Osteoblast (primary cell): ENCODE results near the gene GPRIN1. TPM values are rescaled to one million over a fixed set of nuclear protein-coding genes. Genes with fewer than 3 reads are reported as not detected.

Source experiments
- DNase-seq: peaks from one replicate; pipeline ENCODE4 v3.0.0; 2011; ENCODE audit warnings: low spot score, mixed read lengths; ENCODE audit not compliant: insufficient read length; ENCODE audit errors: missing footprints
- H2AFZ ChIP-seq: 2 replicates; pipeline ENCODE4 v1.6.0; 2011; ENCODE audit warnings: mild to moderate bottlenecking, low read length
- H3K27ac ChIP-seq: 2 replicates; pipeline ENCODE4 v1.5.1; 2011; ENCODE audit warnings: mild to moderate bottlenecking, low read depth, low read length, moderate library complexity
- H3K27me3 ChIP-seq: 2 replicates; pipeline ENCODE4 v1.6.0; 2012; ENCODE audit warnings: mild to moderate bottlenecking, control low read depth, inconsistent platforms, low read length, moderate library complexity; ENCODE audit not compliant: insufficient read depth
- H3K36me3 ChIP-seq: 2 replicates; pipeline ENCODE4 v1.5.1; 2011; ENCODE audit warnings: mild to moderate bottlenecking, low read length, control low read depth, moderate library complexity; ENCODE audit not compliant: insufficient read depth
- H3K4me1 ChIP-seq: 2 replicates; pipeline ENCODE4 v1.5.1; 2011; ENCODE audit warnings: mild to moderate bottlenecking, low read length, control low read depth, moderate library complexity; ENCODE audit not compliant: insufficient read depth
- H3K4me2 ChIP-seq: 2 replicates; pipeline ENCODE4 v1.6.0; 2011; ENCODE audit warnings: mild to moderate bottlenecking, low read length; ENCODE audit not compliant: insufficient read depth
- H3K4me3 ChIP-seq: fragments of 200-600 bp; sonication (generic); 3 replicates; pipeline ENCODE4 v1.5.1; 2012; ENCODE audit warnings: mild to moderate bottlenecking, low read length, inconsistent platforms; ENCODE audit not compliant: insufficient read depth
- H3K79me2 ChIP-seq: 2 replicates; pipeline ENCODE4 v1.6.0; 2012; ENCODE audit warnings: mild to moderate bottlenecking, low read length, control low read depth, inconsistent platforms; ENCODE audit not compliant: insufficient read depth
- H3K9me3 ChIP-seq: 2 replicates; pipeline ENCODE4 v1.5.1; 2011; ENCODE audit warnings: low read depth, low read length, control low read depth
- H4K20me1 ChIP-seq: 2 replicates; pipeline ENCODE4 v1.6.0; 2012; ENCODE audit warnings: mild to moderate bottlenecking, low read length, control low read depth; ENCODE audit not compliant: insufficient read depth
- small RNA-seq: library from RNA; depleted of rRNA; stranded (forward); fragments of <200 nt; gene quantifications from one replicate; pipeline ENCODE3, GENCODE V24; 2012
- total RNA-seq: library from RNA; depleted of rRNA; stranded (reverse); fragments of >200 nt; gene quantifications from 2 replicates; pipeline ENCODE4 v1.2.3, GENCODE V29; 2012
- TF ChIP-seq, protein P1 (sequence below): IDR thresholded peaks from 2 replicates; pipeline ENCODE4 v1.5.1; 2011; ENCODE audit warnings: mild to moderate bottlenecking, low read depth, low read length, moderate library complexity; ENCODE audit errors: extremely low read depth

Gene GPRIN1
- total RNA-seq, 1 donor: 1.8 TPM

DNA sequence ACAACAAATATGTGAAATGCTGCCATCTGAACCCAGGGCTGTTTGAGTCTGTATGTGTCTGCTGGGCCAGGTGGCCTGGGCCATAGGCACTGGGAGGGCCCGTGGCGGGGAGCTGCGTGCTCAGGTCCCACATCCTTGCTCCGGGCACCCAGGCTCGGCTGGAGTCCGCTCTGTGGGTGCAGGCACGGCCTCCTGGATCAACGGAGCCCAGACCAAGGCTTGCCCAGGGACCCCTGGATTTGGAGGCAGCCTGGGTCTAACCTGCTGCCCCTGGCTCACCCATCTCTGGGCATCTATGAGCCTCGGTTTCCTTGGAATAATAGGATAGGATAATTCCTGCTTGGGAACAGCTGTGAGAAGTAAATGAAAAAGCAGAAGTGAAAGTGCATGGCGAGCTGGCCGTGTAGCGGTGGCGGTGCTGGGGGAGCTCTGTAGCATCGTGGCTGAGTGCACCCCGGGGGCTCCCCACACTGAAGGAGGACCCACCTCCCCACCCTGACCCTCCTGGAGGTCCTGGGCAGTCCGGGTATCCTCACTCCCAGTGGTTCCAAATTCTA, 59.6 kb downstream of the GPRIN1 start:
- Histone ChIP-seq H3K36me3 (no peaks in the 10 kb centered on the region), H2AFZ (no peak overlapping the region), H3K79me2 (no peaks in the 10 kb centered on the region), H3K4me2 (peak overlapping the region; percentile 28), H3K27me3 (no peaks in the 10 kb centered on the region), H3K4me1 (no peaks in the 10 kb centered on the region), H3K4me3 (peak overlapping the region; percentile 28), H4K20me1 (no peaks in the 10 kb centered on the region), H3K27ac (no peak overlapping the region), H3K9me3 (no peaks in the 10 kb centered on the region)
- DNase-seq: peak; percentile 62
- TF ChIP-seq, protein P1, sequence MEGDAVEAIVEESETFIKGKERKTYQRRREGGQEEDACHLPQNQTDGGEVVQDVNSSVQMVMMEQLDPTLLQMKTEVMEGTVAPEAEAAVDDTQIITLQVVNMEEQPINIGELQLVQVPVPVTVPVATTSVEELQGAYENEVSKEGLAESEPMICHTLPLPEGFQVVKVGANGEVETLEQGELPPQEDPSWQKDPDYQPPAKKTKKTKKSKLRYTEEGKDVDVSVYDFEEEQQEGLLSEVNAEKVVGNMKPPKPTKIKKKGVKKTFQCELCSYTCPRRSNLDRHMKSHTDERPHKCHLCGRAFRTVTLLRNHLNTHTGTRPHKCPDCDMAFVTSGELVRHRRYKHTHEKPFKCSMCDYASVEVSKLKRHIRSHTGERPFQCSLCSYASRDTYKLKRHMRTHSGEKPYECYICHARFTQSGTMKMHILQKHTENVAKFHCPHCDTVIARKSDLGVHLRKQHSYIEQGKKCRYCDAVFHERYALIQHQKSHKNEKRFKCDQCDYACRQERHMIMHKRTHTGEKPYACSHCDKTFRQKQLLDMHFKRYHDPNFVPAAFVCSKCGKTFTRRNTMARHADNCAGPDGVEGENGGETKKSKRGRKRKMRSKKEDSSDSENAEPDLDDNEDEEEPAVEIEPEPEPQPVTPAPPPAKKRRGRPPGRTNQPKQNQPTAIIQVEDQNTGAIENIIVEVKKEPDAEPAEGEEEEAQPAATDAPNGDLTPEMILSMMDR: no peak

DNA sequence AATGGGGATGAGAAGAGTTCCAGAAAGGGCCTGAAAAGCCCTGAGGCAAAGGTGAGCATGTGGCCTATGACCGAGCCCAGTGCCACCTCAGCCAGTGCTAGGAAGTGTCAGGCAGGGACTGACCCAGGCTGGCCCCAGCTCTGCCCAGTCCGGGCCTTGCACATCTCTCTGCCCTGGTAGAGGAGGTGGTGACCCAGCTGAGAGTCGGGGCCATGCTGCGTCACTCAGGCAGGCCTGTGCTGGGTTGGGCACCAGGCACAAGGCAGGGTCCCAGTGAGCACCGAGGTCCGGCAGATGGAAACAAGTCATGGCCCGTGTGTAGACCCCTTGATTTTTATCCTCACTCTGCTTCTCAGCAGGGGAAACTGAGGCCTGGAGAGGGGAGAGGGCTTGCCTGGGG, 60.1 kb downstream of the GPRIN1 start:
- no peak overlapping the region for H3K27ac ChIP-seq
- DNase-seq: peak; percentile 36
- H3K27me3 ChIP-seq: no peaks in the 10 kb centered on the region
- no peaks in the 10 kb centered on the region for H3K9me3 ChIP-seq
- no peaks in the 10 kb centered on the region for H3K4me1 ChIP-seq
- TF ChIP-seq, protein P1: no peak
- no peak overlapping the region for H2AFZ ChIP-seq
- H4K20me1 ChIP-seq: no peaks in the 10 kb centered on the region
- H3K79me2 ChIP-seq: no peaks in the 10 kb centered on the region
- no peak overlapping the region for H3K4me2 ChIP-seq
- H3K36me3 ChIP-seq: no peaks in the 10 kb centered on the region
- H3K4me3 ChIP-seq: no peak overlapping the region

DNA sequence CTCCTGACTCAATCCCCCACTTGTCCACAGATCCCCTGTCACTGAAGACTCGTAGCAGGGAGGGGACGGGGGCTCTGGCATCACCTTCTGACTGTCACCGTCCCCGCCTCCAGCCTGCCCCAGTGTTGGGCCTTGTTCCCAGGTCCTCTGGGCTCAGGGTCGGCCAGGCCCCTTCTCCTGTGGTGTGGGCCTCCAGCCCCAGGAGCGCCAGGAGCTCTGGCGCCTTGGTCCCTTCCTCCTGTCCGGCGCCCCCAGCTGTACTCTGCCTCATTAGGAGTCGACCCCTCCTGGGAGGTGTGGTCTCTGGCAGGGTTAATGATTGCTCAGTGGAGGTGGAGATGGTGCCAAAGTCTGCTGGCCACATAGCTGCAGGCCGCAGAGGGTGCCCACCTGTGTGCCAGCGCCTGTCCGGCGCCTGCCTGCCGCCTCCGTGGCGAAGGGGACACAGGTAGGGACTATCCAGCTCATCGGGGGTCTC, 61.0 kb downstream of the GPRIN1 start, which contains the start of gene CDHR2:
CDHR2 (plus strand) TSS at position 376 of the 478 bp plus-strand sequence. CDS start 16,011 bp downstream, outside the sequence.
- Histone ChIP-seq H3K4me2 (no peak within 1 kb of the TSS), H3K4me1 (no peaks in the 10 kb centered on the region), H3K27me3 (peaks cover 2% of the 10 kb centered on the region), H2AFZ (no peak within 1 kb of the TSS), H3K9me3 (no peaks in the 10 kb centered on the region), H4K20me1 (no peaks in the 10 kb centered on the region), H3K79me2 (no peaks in the 10 kb centered on the region), H3K27ac (no peak within 1 kb of the TSS), H3K36me3 (no peaks in the 10 kb centered on the region), H3K4me3 (no peak within 1 kb of the TSS)
- TF ChIP-seq, protein P1: no peak
- peak; percentile 50 for DNase-seq

DNA sequence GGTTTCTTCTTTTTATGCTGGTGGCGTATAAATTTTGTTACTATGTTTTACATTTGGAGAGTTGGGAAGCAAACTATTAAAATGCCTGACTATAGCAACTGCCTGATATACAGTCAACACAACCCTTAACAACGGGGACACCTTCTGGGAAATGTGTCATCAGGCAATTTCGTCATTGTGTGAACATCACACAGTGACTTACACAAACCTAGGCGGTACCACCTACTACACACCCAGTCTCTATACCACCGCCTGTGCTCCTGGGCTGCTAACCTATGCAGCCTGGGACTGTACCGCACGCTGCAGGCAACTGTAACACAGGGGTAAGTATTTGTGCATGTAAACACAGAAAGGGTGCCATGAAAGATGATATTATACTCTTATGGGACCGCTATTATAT, 62.2 kb downstream of the GPRIN1 start:
- Histone ChIP-seq H4K20me1 (no peaks in the 10 kb centered on the region), H2AFZ (no peak overlapping the region), H3K79me2 (no peaks in the 10 kb centered on the region), H3K4me3 (no peak overlapping the region), H3K27ac (no peak overlapping the region), H3K36me3 (no peaks in the 10 kb centered on the region), H3K27me3 (peaks cover 2% of the 10 kb centered on the region), H3K9me3 (no peaks in the 10 kb centered on the region), H3K4me1 (peaks cover 4% of the 10 kb centered on the region), H3K4me2 (no peak overlapping the region)
- DNase-seq: peak; percentile 39
- TF ChIP-seq, protein P1: no peak

Small RNA genes lying within 50 kb of the gene (small RNA-seq; reads per million reads assigned to genes)
- gene MIR4281 (not detected), gene RF00019 (not detected), gene RN7SL684P (not detected)

Other genes with a start within 250 kb of the GPRIN1 start
- gene KIAA1191, start 248.4 kb downstream of the GPRIN1 start, total RNA-seq: 61.9 and 69.5 TPM in 2 replicates
- 8.3 and 14.1 TPM in 2 replicates for gene ARL10, start 244.7 kb downstream of the GPRIN1 start, total RNA-seq
- gene NOP16, start 221.6 kb downstream of the GPRIN1 start, total RNA-seq: 7.1 and 8.0 TPM in 2 replicates
- gene HIGD2A, start 221.4 kb downstream of the GPRIN1 start, total RNA-seq: 31.5 and 34.7 TPM in 2 replicates
- gene CLTB, start 193.6 kb downstream of the GPRIN1 start, total RNA-seq: 61.3 and 63.0 TPM in 2 replicates
- gene FAF2, start 161.8 kb downstream of the GPRIN1 start, total RNA-seq: 40.2 and 42.4 TPM in 2 replicates
- 5.4 and 6.2 TPM in 2 replicates for gene RNF44, start 72.8 kb downstream of the GPRIN1 start, total RNA-seq
- gene CDHR2, start 60.8 kb downstream of the GPRIN1 start, total RNA-seq: under 0.01 TPM in 1 of 2 replicates, not detected in the other
- not detected in 2 replicates for gene SNCB, start 20.4 kb upstream of the GPRIN1 start, total RNA-seq
- gene EIF4E1B, start 20.5 kb upstream of the GPRIN1 start, total RNA-seq: not detected in 2 replicates
- gene TSPAN17, start 37.3 kb upstream of the GPRIN1 start, total RNA-seq: 26.1 and 33.6 TPM in 2 replicates
- not detected in 2 replicates for gene UNC5A, start 200.4 kb upstream of the GPRIN1 start, total RNA-seq